COLO668 (cell line): ENCODE measurements around the gene KIRREL3.

Experiments used
- DNase-seq: peaks from one replicate; lab custom pipeline; 2025; ENCODE audit not compliant: unreplicated experiment; lab: John Stamatoyannopoulos, UW

KIRREL3 gene

DNA sequence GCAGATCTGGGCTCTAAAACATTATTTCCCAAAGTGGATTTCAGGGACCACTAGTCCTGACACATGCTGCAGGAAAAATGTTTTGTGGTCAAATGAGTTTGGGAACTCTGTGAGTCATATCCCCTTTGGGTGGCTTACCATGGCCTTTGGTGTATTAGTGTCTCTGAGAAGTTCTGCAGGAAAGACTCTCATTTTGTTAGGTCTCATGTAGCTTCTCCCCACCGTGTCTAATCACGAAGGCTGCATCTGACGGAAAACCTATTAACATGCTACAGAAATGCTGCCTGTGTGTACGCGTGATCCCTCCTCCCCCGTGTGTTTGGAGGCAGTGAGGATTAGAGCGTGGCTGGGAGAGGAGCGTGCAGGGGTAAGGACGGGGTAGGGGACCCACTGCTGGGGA, 453.4 kb downstream of the KIRREL3 start:
- DNase-seq, result no peak

- DNase-seq, result no peak
Observed at GRCh38 chr11:126546694-126547093, 453.9 kb downstream of the KIRREL3 start.

DNA sequence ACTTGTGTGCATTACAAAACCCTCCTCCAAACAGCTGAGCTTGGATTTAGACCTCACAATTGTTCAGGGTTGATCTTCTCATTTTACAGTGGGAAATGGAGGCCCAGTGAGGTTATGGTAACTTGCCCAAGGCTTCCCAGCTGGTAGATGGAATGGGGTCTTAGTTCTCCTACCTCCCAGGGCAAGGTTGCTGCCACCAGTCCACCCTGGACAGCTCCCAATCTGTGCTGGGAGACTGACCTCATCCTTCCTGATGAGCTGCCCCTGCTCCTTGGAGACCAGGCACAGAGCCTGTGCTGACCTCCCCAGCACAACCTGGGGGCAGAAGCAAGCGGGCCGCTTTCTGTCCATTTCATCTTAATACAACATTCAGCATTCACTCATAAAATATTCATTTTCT, 454.4 kb downstream of the KIRREL3 start:
- no peak for DNase-seq

- no peak for DNase-seq
Observed at GRCh38 chr11:126545057-126545555, 455.5 kb downstream of the KIRREL3 start.

GRCh38 chr11:126544108-126545056, 456.2 kb downstream of the KIRREL3 start:
- DNase-seq, result no peak

- no peak for DNase-seq
Observed at GRCh38 chr11:126543691-126544090, 456.9 kb downstream of the KIRREL3 start.

GRCh38 chr11:126542334-126543015, 458.1 kb downstream of the KIRREL3 start:
- DNase-seq, result no peak

DNA sequence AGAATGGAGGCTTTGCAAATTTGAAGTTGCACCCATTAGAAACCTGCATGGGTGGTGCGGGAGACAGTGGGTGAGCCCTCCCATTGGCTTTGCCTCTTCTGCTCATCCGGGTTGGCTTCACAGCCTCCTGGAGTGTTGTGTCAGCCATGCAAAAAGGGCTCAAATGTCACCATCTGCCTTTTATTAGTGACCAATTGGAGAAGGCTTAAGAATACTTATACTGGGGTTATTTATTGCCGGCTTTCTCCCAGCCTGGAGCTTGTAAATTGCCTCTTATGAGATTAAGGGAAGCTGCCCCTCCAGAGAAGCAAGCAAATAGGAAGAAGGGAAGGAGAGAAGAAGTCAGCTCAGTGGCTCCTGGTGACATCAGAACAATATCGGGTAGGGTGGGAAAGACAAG, 462.5 kb downstream of the KIRREL3 start:
- DNase-seq, result no peak

DNA sequence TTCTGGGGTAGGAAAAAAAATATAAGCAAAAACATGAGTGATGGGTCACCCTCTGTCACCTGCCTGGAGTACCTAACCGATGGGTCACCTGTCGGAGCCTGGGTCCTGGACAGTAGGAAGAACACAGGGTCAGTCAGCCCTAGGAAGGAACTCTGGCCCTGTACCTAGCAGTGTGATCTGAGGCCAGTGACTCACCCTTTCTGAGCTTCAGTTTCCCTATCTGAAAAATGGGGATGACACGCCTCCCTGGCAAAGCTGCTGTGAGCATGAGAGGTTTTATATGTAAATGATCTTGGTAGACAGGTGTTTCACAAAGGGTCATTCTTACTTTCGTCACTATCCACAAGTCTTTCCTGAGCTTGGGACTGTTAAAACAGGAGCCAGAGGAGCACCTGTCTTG, 463.1 kb downstream of the KIRREL3 start:
- no peak for DNase-seq

DNA sequence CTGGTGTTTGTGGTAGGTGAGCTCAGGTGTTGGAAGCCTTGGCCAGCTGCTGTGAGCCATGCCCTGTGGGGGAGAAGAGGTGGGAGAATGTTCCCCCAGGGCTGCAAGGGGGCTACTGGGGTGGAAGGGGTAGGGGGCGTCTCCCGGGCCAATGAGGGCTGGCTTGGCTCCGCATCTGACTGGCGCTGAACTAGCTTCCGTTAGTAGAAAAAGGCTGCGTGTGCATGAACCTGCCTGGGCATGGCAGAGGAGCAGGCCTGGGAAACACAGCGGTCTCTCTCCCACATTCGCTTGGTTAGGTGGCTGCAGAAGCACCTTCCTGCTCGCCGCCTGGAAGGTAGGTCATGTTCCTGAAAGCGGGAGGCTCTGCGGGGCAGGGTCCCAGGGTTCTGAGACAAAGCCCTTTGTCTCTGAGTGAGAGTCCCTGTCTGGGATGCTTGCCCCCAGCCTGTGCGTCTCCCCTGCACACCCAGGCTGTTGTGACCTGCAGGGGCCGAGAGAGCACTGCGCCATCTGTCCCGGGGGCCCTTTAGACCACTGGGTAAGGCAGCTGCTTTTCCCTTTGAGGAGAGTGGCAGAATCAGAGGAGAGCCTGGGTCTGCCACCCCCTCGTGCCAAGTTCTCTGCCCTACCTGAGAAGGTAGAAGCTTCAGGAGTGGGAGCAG, 466.3 kb downstream of the KIRREL3 start:
- DNase-seq, result no peak

GRCh38 chr11:126533560-126533959, 467.0 kb downstream of the KIRREL3 start:
- no peak for DNase-seq

DNA sequence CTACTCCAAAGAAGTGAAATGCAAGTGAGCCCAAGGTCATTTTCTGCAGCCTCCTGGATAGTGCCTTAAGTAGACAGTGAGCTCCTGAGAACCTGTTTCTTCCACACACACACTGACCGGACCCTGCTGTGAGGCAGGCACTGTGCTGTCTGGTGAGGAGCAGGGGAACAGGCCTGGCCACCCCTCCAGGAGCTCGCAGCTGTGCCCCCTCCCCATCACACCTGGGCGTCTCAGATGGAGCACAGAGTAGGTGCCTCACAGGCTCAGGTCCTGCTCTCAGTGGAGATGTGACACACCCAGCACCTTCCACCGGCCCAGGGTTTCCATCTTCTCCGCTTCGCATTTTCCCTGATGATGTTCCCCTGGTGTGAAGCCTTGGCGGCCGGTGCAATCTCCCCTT, 470.2 kb downstream of the KIRREL3 start:
- DNase-seq, result no peak

DNA sequence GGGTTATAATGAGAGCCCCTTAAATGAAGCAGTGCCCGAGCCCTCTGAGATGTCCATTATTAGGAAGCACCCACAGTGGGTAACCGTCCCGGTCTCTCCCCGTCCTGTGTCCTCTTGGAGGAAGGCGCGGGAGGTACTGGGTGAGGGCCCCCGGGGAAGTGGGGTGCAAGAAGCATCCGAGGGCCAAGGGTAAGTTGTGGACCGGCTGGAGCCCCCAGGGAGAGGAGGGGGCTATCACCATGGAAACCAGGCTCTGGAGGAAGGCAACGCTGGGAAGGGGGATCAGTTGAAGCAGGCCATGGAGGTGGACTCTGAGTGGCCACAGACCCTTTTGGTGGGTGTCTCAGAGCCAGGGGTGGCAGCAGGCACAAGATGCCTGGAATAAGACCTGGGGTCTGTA, 471.5 kb downstream of the KIRREL3 start:
- DNase-seq, result no peak

- DNase-seq, result no peak
Observed at GRCh38 chr11:126528075-126528474, 472.5 kb downstream of the KIRREL3 start.

- no peak for DNase-seq
Observed at GRCh38 chr11:126527651-126528050, 472.9 kb downstream of the KIRREL3 start.

DNA sequence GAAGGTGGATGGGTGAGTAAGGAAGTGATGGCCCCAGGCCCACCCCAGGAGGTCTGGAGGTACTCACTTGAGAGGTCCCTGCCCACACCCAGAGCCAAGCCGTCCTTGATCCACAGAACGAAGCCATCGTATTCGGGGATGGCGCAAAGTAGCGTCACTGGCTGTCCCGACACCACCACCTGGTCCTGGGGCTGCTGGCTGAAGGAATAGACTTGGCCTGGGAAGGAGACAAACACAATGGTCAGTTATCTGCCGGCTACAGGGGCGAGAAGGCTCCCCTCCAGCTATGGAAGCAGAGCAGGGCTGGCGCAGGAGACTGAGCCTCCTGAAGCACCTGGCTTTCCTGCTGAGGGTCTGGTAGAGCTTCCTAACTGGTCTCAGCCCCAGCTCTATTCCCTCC, 474.1 kb downstream of the KIRREL3 start:
- no peak for DNase-seq

DNA sequence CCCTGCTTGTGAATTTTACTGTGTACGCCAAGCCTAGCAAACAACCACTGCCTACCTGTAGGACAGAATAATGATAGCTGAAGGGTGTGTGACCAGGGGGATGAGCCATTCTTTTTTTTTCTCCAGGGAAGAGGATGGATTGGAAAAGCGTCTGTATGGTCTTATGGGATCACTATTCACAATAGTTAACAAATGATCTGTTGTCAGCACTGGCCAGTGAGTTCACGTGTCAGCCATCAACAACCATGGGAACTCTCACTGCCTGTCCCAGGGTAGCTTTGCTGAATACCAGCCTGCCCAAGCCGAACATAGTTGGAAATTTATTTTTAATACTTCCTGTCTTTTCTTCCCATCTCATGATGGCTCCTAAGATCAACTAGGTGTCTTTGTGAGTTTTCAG, 474.9 kb downstream of the KIRREL3 start:
- DNase-seq, result no peak

GRCh38 chr11:126525216-126525615, 475.4 kb downstream of the KIRREL3 start:
- no peak for DNase-seq

GRCh38 chr11:126523441-126524205, 476.9 kb downstream of the KIRREL3 start:
- no peak for DNase-seq

DNA sequence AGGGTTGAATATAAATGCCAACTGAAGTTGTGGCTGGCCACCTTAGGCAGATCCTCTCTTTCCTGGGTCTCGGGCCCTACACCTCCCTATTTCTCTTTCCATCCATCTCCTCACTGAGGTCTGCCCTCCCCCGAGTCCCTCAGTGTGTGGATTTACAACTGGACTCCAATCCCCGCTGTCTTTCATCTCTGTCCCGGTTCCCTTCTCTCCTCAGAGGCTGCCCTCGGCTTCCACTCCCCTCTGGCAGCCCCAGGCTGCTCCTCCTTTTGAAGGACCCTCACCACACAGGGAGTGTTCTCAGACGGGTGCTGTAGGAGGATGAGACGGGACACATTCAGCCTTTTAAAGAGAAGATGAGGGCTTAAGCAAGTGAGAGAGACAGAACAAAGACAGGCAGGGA, 478.0 kb downstream of the KIRREL3 start:
- no peak for DNase-seq

DNA sequence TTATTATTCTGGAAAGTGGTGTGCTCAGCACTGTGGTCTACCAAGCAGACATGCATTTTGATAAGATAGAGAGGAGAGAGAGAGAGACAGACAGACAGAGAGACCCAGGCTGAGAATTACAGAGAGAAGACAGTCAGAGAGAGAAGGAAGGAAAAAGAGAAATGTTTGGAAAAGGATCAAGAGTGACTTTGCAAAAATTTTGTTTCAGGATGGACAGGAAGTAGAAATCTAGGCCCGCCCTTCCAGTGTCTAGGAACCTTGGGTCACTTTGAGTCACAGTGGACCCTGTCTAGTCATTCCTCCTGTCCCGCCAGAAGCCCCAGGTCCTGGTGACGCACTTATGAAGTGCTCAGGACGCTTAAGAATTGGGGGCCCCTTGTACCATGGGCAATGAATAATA, 478.4 kb downstream of the KIRREL3 start:
- DNase-seq, result no peak
